Gastroesophageal sphincter (tissue), 4 donors: ENCODE measurements around the gene SCN2B. TPM values are rescaled to one million over a fixed set of nuclear protein-coding genes. Genes with fewer than 3 reads are reported as not detected.

ENCODE experiments used
- ATAC-seq: fragments of 150-250 bp; one replicate; pipeline ENCODE4 v1.9.1; 2016; ENCODE audit warnings: mild to moderate bottlenecking, moderate library complexity
- H3K27ac ChIP-seq, 4 donors: fragments of 200-600 bp; sonication (generic) in 3 of 4; 1 replicate in 3 of 4; 2 replicates in 1 of 4; pipeline ENCODE4 v1.5.1; 2016 to 2019
- H3K27me3 ChIP-seq: fragments of 200-600 bp; sonication (generic); one replicate; pipeline ENCODE4 v1.5.1; 2019
- H3K36me3 ChIP-seq, 2 donors: fragments of 200-600 bp; sonication (generic); one replicate each; pipeline ENCODE4 v1.5.1; 2019; ENCODE audit warnings: control low read depth in 1 of 2
- H3K4me1 ChIP-seq, 3 donors: fragments of 200-600 bp; sonication (generic); 1 replicate in 2 of 3; 2 replicates in 1 of 3; pipeline ENCODE4 v1.5.1; 2016 to 2019; ENCODE audit warnings: control low read depth in 2 of 3
- H3K4me3 ChIP-seq, 2 donors: fragments of 200-600 bp; sonication (generic); one replicate each; pipeline ENCODE4 v1.5.1; 2019; ENCODE audit warnings: mild to moderate bottlenecking in 1 of 2, moderate library complexity in 1 of 2
- H3K9me3 ChIP-seq, 3 donors: fragments of 200-600 bp; sonication (generic); one replicate each; pipeline ENCODE4 v1.5.1; 2017 to 2019; ENCODE audit warnings: control low read depth in 2 of 3
- EP300 ChIP-seq: sonication (generic); formaldehyde crosslinking; IDR thresholded peaks from one replicate; pipeline ENCODE4 v1.6.1; 2017; ENCODE audit warnings: antibody characterized with exemption, mild to moderate bottlenecking
- POLR2A ChIP-seq, 2 donors: fragments of 450-650 bp; IDR thresholded peaks; one replicate each; pipeline ENCODE4 v1.6.1; 2017; ENCODE audit warnings: antibody characterized with exemption in 2 of 2, mild to moderate bottlenecking in 2 of 2, moderate library complexity in 1 of 2
- POLR2AphosphoS5 ChIP-seq: sonication (generic); formaldehyde crosslinking; IDR thresholded peaks from one replicate; pipeline ENCODE4 v1.6.1; 2017; ENCODE audit warnings: antibody characterized with exemption
- WGBS, 2 donors: methylation state at CpG; one replicate each; pipeline ENCODE4 v1.1.5; 2018; ENCODE audit warnings: low coverage in 1 of 2; 5-methylcytosine and 5-hydroxymethylcytosine counted together
- total RNA-seq, 4 donors: library from RNA; depleted of rRNA; stranded (reverse); fragments of >200 nt; gene quantifications; one replicate each; pipeline ENCODE4 v1.1.0, GENCODE V29; 2016
- TF ChIP-seq, protein P1 (sequence below), 4 experiments: fragments of 200-600 bp in 2 of 4; fragments of 450-650 bp in 2 of 4; sonication (generic) in 1 of 4; IDR thresholded peaks; one replicate each; pipeline ENCODE4 v1.5.1; 2017 to 2019; ENCODE audit warnings: antibody characterized with exemption in 4 of 4, mild to moderate bottlenecking in 2 of 4, moderate library complexity in 2 of 4

The SCN2B gene
- total RNA-seq, 4 donors from 2014 or later, result 0.25 to 1.0 (median 0.49) TPM

DNA sequence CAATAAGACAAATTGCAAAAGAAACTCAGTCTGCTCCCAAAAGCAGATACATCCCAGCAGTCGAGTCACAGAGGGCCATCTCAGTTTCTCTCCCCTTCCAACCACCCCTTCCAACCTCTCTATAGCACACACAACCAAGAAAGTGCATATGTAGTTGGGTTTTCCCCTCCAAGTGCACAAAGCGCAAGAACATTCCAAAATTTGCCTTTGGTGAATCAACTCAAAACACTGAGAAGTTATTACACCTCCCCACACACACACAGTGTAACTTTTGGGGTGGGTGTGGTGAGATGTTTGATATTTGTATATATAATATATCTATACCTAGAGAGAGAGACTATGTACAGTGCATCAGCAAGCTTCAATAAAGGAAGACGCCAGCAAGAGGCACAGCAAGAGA, 13.6 kb downstream of the SCN2B start:
- Histone ChIP-seq H3K27ac (no peak overlapping the region), H3K36me3 (peaks cover 0 to 10% of the 10 kb centered on the region in 2 donors), H3K27me3 (peaks cover 59% of the 10 kb centered on the region), H3K4me3 (no peak overlapping the region), H3K4me1 (no peaks in the 10 kb centered on the region), H3K9me3 (no peaks in the 10 kb centered on the region)
- WGBS, 2 donors, result 61 to 87% methylated on average over 2 to 3 of the region's 3 CpGs
- no peak for TF ChIP-seq POLR2AphosphoS5
- TF ChIP-seq, protein P1, sequence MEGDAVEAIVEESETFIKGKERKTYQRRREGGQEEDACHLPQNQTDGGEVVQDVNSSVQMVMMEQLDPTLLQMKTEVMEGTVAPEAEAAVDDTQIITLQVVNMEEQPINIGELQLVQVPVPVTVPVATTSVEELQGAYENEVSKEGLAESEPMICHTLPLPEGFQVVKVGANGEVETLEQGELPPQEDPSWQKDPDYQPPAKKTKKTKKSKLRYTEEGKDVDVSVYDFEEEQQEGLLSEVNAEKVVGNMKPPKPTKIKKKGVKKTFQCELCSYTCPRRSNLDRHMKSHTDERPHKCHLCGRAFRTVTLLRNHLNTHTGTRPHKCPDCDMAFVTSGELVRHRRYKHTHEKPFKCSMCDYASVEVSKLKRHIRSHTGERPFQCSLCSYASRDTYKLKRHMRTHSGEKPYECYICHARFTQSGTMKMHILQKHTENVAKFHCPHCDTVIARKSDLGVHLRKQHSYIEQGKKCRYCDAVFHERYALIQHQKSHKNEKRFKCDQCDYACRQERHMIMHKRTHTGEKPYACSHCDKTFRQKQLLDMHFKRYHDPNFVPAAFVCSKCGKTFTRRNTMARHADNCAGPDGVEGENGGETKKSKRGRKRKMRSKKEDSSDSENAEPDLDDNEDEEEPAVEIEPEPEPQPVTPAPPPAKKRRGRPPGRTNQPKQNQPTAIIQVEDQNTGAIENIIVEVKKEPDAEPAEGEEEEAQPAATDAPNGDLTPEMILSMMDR (IDR thresholded peaks at IDR 0.05), result no peak
- no peak for TF ChIP-seq EP300
- TF ChIP-seq POLR2A (IDR thresholded peaks at IDR 0.05), result no peak
- no peak for ATAC-seq

DNA sequence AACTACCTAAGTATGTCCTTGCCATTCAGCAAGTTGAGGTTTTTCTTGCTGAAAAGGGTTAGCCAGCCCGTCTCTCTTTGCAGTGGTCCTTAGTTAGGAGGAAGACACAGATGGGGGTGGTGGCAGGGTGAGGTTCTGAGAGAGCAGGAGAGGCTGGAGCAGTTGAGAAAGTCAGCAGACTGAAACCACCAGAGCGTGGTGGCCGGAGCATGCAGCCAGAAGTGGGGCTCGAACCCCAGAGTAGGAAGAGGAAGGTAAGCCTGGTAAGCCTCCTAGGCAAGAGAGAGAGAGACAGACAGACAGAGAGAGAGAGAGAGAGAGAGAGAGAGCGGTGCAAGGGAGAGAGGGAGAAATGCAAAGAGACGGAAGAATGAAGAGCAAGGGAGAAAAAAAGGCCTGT, 14.7 kb downstream of the SCN2B start:
- Histone ChIP-seq H3K9me3 (no peaks in the 10 kb centered on the region), H3K4me3 (no peak overlapping the region), H3K27ac (no peak overlapping the region), H3K36me3 (peaks cover 0 to 4% of the 10 kb centered on the region in 2 donors), H3K4me1 (peaks cover 0 to 6% (median 0%) of the 10 kb centered on the region in 3 donors), H3K27me3 (peaks cover 70% of the 10 kb centered on the region)
- ATAC-seq, result no peak
- 64 to 70% methylated on average over 2 to 5 of the region's 6 CpGs for WGBS, 2 donors
- TF ChIP-seq POLR2AphosphoS5, result no peak
- TF ChIP-seq POLR2A (IDR thresholded peaks at IDR 0.05), result no peak
- TF ChIP-seq EP300, result no peak
- TF ChIP-seq, protein P1 (IDR thresholded peaks at IDR 0.05), result no peak

DNA sequence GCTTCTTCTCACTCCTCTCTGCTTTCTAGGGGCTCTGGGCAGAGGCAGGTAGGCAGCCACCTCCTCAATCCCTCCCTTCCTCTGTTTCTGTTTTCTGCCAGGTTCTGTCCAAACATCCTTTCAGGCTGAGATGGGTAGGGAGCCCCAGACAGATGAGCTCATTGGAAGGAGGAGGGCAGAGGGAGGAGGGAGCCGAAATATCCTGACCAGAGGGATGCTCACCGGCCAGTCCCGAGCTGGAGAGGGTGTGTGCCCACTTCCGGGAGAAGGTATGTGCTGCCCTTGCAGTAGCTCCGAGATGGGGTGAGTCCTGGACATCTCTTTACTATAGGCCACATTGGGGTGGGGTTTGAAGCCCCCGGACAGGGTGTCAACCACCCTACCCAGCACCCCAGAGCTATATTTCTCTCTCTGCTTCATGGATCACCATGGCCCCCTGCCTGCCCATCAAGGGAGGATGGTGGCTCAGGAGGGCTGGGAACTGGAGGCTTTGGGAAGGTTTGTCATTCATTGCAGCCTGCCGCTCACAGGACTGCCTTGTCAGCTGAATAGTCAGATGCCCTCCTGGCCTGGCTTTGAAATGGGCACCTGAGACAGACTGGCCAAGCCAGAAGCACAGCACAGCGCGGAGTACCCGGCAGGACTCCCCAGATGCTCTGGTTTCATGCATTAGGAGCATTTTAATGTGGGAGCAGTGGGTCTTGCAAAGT, 19.1 kb downstream of the SCN2B start:
- peaks cover 97% of the 10 kb centered on the region for H3K27me3 ChIP-seq
- peaks cover 0 to 23% (median 6%) of the 10 kb centered on the region in 3 donors for H3K4me1 ChIP-seq
- no peak for TF ChIP-seq POLR2A (IDR thresholded peaks at IDR 0.05)
- TF ChIP-seq POLR2AphosphoS5, result no peak
- TF ChIP-seq, protein P1 (IDR thresholded peaks at IDR 0.05), result no peak
- TF ChIP-seq EP300, result no peak

DNA sequence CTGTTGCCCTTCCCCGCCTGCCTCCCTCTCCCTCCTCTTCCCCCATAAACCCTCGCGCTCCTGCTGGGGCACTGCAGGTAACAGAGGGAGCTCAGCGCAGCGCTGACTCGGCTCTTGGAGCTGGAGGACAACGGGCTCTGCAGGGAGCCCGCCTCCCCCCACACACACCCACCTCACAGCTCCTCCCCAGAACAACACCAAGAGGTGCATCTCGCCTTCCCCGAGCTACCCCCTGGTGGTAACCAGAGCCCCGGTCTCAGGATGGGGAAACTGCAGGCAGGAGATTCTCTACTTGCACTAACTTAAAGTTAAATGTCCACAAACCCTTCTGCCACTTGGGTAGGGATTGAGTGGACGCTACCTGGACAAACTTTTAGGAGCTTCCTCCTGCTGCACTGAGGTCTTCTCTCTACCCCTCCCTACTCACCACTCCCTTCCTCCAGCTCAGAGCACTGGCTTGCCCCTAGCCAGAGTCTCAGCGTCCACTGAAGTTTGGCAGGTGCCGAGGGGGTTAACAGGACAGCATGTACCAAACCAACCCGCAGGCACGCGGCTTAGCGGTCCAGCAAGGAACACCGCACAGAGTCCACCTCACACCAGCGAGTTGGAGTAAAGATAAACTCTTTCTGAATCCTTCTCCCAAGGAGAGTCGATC, 19.8 kb downstream of the SCN2B start:
- Histone ChIP-seq H3K27ac (no peak overlapping the region), H3K9me3 (no peaks in the 10 kb centered on the region), H3K27me3 (peaks cover 97% of the 10 kb centered on the region), H3K4me3 (no peak overlapping the region), H3K4me1 (peaks cover 0 to 30% (median 13%) of the 10 kb centered on the region in 3 donors), H3K36me3 (no peaks in the 10 kb centered on the region)
- no peak for ATAC-seq
- TF ChIP-seq POLR2AphosphoS5 (no peak), POLR2A (IDR thresholded peaks at IDR 0.05) (no peak), EP300 (no peak)
- TF ChIP-seq, protein P1 (IDR thresholded peaks at IDR 0.05), result no peak
- 10 to 16% methylated on average over 10 to 13 of the region's 21 CpGs for WGBS, 2 donors

More for the DNA sequence above, 19.1 kb downstream of the SCN2B start:
- no peaks in the 10 kb centered on the region for H3K9me3 ChIP-seq
- H3K4me3 ChIP-seq, result no peak overlapping the region
- ATAC-seq, result no peak
- no peaks in the 10 kb centered on the region for H3K36me3 ChIP-seq
- WGBS, 2 donors, result 48% methylated on average over 2 of the region's 10 CpGs; no CpG with 5 or more reads in 1 of the 2 donors
- no peak overlapping the region for H3K27ac ChIP-seq
